HK-2 (cell line): ENCODE data around the gene ARFRP1.
A peak's percentile ranks its signal among the peaks of the same experiment; 100 is the strongest.
"Not testable (repeated sequence)": the region's sequence is repeated elsewhere in the genome, so short reads cannot be mapped to it uniquely, and the experiment has no call there.

ENCODE experiments used
- DNase-seq: peaks from one replicate; pipeline ENCODE4 v3.0.0-alpha.2; 2018; ENCODE audit not compliant: unreplicated experiment

The ARFRP1 gene

DNA sequence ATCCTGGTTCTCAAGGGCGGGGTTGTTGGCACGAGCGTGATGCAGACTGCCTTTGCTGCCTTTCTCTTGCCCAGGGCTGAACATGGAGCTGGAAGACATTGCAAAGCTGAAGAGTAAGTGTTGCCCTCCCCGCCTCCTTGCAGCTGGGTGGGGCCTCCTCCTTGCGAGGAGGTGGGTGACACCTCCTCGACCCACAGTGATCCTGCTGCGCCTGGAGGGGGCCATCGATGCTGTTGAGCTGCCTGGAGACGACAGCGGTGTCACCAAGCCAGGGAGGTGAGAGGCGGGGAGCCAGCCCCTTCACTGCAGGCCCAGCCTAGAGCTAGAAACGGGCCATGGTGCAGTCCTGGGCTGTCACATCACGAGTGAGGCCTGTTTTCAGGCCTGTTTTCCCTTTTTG, 29.7 kb downstream of the ARFRP1 start:
- no peak for DNase-seq

DNA sequence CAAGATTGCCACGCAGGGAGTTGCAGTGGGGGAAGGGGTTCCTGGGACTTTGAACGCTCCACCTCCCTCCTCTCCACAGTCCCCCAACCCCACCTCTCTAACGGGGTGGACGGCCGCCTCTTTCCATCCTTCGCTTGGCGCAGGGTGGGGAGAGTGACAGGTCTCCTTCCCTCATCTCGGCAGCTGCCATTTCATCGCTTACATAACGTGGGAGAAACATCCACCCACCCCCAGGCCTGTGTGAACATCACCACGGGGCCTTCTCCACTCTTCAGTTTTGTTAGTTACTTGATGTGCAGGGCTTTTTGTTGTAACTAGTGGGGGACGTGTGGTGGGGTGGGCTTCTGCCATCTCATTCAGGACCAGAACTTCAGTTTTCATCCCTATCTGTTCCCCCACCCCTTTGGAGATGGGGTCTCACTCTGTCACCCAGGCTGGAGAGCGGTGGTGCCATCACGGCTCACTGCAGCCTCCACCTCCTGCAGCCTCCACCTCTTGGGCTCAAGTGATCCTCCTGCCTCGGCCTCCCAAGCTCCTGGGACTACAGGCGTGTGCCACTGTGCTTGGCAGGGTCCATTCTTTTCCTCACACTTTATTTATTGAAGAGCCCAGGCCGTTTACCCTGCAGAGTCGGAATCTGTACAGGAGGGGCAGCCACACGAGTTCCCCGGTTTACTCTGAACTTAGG, 32.0 kb downstream of the ARFRP1 start:
- DNase-seq: no peak

DNA sequence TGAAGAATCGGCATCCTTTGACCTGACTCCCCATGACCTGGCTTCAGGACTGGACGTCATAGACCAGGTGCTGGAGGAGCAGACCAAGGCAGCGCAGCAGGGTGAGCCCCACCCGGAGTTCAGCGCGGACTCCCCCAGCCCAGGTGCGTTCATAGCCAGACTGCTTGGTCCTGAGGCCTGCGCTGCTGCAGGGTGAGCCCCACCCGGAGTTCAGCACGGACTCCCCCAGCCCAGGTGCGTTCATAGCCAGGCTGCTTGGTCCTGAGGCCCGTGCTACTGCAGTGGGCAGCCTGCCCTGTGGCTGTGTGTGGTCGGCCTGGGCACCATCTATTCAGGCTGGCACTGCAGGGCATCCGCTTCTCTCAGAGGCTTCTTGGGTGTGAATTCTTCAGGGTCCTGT, 33.8 kb downstream of the ARFRP1 start:
- DNase-seq: no peak

DNA sequence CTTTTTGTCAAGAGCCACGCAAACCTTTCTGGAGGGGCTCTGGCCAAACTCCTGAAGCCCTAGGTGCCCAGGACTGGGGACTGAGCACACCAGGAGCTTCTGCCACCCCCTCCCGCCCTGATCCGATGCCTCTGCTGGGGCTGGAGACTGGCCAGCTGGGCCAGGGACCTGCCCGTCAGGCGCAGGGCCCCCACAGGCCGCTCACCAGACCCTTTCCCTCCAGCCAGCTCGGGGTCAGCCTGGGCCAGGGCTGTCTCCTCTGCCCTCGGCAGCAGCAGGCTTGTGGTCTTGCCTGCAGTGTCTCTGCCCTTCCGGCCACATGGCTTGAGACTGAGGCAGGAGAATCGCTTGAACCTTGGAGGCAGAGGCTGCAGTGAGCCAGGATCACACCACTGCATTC, 35.1 kb downstream of the ARFRP1 start:
- no peak for DNase-seq

DNA sequence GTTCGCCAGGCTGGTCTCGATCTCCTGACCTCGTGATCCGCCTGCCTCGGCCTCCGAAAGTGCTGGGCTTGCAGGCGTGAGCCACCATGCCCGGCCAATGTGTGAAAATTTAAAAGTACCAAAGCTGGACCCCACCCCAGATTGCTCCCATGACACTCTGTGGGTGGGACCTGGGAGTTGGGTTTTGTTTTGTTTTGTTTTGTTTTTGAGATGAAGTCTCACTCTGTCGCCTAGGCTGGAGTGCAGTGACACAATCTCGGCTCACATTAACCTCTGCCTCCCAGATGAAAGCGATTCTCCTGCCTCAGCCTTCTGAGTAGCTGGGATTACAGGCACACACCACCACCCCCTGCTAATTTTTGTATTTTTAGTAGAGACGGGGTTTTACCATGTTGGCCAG, 36.1 kb downstream of the ARFRP1 start:
- DNase-seq: not testable (repeated sequence)

DNA sequence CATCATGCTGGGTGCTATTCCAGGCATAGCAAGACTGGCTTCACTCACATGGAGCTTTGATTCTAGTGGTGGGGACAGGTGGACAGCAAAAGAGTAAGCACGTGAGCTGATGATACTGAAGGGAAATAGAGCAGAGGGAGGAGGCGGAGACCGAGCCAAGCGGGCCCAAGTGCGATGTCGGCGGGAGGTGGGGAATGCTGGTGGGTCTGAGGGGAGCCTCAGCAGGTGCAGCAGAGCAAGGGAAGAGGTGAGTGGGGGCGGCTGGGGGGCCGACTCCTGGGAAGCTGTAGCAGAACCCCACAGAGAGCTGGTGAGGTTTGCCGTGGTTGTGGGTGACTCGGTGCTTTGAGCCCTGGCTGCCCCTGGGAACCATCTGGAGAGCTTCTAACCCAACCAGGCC, 39.4 kb downstream of the ARFRP1 start:
- DNase-seq: no peak

DNA sequence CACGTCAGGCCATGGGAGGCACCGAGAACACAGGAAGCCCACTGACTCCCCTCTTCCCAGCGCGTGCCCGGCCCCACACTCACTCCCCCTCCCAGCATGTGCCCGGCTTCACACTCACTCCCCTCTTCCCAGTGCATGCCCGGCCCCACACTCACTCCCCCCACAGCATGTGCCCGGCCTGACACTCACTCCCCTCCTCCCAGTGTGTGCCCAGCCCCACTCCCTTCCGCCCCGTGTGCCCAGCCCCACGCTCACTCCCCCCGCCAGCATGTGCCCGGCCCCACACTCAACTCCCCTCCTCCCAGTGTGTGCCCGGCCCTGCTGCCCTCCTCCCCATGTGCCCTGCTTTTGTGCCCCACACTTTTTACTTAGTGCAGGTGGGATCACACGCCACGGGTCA, 39.9 kb downstream of the ARFRP1 start:
- DNase-seq: no peak

DNA sequence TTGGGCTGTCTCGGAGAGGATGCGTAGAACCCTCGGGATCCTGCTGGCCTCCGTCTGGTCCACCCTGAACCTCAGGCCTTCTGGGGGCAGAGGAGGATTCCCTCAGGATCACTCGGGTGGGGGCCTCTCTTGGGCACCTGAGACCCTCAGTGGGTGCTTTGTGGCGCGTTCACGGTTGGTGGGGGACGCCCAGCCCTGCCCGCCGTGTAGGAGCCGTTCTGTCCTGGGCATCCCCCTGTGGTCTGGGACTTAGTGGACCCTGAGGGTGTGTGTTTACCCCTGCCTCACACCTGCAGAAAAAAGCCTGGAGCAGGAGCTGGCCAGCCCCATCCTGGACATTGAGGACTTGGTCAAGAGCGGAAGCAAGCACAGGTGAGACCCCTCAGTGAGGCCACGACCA, 42.1 kb downstream of the ARFRP1 start:
- DNase-seq: no peak

DNA sequence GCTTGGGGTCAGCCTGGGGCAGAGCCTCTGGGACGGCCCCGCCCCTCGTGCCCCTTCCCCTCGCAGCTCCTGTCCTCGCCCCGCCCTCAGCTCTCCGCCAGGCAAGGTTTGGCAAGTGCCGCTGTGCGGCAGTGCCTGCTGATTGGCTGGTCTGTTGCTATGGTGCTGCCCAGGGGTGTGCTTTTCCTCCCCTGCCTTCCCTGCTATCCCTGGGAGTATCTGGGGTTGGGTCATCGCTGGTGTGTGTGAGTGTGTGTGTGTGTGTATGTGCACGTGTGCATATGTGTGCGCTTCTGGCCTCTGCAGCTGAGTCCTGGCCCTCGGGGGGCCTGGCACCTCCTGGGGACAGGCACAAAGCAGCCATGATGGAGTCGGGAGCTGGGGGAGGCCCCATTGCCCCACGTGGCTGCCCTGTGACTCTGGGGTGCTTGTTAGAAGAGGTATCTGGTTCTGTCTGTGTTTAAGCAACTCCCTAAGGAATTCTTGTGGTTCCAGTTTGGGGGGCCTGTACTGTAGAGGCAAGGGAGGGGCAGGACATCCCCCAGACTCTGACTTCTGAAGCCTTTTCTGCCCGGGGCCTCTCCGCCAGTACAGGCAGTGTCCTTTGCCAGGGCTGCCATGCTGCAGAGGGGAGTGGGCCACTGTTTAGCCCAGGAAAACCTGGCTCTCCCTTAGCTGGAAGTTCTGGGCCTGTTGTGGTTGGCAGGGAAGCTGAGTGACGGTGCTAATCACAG, 42.7 kb downstream of the ARFRP1 start:
- no peak for DNase-seq

DNA sequence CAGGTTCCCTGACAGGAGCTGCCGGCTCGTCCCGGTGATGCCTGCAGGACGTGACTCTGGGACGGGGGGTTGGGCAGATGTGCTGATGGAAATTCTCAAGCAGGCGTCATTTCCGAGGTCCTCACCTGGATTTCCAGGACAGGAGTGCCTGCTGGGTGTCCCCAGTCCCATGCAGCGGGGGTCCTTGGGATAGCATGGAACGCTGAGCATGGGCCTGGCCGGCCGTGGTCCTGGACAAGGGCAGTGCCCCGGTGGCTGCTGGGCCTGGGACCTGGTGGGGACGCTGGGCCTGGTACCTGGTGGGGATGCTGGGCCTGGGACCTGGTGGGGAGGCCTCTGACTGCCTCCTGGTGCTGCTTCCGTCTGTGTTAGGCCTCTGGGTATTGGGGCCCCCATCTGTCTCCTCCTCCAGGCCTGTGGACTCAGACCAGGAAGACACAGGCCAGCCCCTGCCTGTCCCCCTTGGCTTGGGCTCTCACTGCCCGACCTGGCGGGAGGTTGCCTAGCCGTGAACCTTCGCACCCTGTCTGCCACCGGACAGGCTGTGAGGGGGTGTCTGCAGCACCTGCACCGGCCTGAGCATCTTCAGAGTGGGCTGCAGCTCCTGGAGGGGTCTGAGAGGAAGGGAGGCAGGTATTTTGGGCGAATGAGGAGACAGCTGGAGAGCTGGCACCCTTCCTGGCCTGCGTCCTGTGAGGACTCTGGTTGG, 43.5 kb downstream of the ARFRP1 start:
- no peak for DNase-seq

DNA sequence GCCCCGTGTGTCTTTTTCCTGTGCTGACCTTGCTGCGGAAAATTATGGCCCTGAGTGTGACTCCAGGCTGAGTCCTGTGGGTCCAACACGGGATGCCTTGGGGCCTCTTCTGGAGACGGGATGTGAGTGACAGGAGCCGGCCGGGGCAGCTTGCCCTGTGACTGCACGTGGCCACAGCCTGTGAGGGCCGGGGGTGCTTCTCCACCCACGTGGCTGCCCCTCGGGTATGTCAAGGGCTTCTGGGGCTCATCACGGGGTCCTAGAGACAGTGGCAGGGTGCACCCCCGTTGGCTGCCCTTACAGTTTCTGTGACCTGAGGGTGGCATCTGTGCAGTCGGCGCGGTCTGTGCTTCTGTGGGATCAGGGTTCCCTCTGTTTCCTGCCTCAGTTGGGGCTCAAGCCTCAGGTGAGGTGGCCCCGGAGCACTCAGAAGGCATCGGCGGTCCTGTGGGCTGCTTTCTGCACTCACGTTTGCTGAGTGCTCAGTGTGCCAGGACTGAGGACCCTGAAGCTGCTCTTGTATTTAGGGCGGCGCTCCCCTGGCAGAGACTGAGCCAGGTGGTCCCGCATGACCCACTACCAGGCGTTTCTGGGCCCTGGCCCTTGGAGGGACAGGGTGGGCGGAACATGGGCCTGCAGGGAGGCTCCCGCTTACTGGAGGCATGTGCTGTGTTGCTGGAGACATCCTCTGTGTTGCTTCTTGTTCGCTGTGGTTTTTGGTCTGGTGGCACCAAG, 44.3 kb downstream of the ARFRP1 start:
- DNase-seq: no peak

DNA sequence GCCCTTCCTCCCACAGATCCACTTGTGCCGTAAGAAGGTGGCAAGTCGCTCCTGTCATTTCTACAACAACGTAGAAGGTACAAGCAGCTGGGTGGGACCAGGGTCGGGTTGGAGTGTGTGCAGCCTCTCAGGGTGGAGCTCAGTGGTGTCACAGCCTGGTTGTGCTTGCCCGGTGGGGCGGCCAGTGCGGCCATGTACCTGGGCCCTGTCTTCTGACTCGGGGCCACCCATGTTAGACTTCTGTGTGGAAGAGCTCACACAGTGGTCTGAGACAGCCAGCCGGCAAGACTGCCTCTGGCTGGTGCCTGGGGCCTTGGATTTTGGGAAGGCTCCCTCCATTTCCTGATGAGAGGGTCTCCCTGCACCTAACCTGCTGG, 45.0 kb downstream of the ARFRP1 start:
- no peak for DNase-seq

DNA sequence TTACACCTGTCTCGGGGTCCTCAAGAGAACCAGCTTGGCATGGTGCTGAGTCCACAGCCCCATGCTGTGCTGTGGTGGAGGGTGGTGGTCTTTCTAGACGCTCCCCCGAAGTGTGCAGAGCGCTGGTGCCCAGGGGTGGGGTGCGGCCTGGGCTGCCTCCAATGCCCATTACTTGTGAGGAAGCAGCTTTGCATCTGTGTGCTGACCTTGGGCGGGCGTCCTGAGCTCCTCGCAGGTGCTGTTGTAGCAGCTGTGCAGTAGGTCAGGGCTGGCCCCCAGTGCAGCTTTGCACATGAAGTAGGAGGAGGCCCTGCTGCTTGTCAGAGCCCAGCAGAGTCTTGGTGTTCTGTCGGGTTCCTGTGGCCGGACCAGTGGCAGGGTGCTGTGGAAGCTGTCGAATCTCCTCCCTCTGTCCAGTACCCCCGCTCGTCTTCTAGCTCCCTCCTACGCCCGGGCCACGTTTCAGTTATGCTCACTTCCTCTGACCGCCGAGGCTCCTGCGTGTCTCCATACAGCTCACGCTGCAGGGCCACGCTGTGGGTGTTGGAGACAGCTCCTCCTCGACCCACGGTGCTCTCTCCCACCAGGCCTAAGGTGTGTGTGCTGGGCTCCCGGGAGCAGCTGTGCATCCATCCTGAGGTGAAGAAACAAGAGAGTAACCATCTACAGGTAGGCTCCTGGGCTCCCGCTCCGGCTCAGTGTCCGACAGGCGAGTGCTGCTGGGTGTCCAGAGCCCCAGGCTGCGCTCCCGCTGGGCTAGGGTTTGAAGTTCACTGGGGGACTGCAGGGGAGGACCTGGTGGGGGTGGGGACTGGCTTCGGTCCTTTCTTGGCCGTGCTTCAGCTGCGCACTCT, 45.6 kb downstream of the ARFRP1 start:
- no peak for DNase-seq

DNA sequence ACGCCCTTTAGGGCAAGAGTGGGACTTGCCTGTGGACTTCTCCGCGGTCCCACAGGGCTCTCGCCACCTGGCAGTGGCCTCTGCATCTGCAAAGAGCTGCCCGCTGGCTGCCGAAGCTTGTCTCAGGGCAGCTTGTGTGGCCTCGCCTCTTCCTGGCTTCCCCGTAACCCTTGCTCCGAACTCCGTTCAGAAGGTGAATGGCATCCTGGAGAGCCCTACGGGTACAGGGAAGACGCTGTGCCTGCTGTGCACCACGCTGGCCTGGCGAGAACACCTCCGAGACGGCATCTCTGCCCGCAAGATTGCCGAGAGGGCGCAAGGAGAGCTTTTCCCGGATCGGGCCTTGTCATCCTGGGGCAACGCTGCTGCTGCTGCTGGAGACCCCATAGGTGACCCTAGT, 46.7 kb downstream of the ARFRP1 start:
- DNase-seq: no peak

DNA sequence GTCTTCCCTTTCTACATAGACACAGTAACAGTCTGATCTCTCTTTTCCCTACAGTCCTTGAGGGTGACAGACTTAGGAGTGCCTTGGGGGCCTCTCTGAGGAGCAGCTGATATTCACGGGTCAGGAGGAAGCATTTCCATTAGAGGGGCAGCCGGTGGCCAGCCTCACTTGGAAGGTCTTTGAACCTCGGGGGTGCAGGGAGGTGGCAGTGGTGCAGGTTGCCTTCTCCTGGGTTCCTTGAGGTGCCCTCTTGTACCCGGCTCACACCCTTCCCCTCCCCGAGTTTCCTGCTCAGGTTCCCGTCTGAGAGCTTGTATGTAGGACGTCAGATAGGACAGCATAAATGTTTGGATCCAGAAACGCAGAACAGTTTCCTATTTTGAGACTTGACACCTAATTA, 47.2 kb downstream of the ARFRP1 start:
- no peak for DNase-seq

DNA sequence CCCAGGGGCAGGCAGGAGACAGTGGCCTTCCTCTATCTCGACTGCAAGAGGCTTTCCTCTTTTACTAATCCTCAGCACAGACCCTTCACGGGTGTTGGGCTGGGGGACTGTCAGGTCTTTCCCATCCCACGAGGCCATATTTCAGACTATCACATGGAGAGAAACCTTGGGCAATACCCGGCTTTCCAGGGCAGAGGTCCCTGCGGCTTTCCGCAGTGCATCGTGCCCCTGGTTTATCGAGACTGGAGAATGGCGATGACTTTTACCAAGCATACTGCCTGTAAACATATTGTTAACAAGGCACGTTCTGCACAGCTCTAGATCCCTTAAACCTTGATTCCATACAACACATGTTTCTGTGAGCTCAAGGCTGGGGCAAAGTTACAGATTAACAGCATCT, 47.6 kb downstream of the ARFRP1 start:
- DNase-seq: not testable (repeated sequence)

DNA sequence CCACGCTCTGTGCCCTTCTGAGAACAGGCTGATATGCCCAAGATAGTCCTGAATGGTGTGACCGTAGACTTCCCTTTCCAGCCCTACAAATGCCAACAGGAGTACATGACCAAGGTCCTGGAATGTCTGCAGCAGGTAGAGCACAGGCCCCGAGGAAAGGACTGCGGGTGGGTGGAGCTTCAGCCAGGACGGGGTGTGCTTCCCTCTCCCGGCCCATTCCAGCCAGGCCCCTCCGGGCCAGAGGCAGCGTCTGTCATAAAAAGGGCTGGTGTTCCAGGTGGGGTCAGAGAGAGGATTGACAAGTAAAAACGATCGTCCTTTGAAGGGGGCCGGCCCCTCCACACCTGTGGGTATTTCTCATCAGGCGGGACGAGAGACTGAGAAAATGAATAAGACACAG, 48.4 kb downstream of the ARFRP1 start:
- no peak for DNase-seq

DNA sequence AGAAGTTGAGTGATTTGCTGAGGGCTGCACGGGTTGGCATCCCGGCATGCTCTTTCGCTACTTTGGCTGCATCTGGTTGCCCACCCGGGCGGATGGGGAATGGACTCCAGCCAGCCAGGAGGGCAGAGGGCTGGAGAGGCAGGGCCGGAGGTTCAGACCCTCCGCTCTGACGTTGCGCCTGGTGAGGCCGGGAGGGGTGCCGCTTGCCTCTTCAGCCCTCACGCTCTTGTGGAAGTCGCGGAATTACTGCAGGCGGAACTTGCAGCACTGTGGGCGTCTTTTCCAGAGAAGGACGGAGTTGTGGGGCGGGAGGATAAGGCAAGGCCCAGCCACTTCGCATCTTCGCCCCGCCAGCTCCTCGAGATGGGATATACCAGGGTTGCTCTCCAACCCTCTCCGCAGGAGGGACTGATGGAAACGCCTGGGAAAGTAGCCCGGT, 49.0 kb downstream of the ARFRP1 start:
- no peak for DNase-seq

DNA sequence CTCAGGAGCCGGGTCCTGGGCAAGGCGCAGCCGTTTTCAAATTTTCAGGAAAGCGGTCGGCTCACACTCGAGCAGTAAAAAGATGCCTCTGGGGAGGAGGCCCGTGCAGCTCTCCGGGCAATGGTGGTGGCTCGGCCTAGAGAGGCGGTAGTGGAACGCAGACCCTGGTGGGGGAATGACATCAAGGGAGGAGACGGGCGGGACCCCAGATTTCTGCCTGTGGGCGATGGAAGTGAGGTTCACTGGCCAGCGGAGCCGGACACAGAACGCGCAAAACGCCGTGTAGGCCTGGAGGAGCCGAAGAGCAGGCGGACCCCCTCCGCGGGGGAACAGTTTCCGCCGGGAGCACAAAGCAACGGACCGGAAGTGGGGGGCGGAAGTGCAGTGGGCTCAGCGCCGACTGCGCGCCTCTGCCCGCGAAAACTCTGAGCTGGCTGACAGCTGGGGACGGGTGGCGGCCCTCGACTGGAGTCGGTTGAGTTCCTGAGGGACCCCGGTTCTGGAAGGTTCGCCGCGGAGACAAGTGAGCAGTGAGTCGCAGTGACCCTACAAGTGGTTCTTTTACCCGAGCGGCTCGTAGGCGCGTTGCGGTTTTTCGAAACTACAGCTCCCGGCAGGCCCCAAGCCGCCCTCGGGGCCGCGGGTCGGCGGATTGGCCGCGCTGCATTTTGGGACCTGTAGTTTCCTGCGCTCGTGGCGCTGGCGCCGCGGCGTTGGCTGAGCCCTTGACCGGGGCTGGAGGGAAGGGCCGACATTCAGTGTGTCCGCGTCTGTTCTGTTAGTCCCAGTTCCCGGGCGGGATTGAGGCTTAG, 49.6 kb downstream of the ARFRP1 start, which contains the start of gene RTEL1:
RTEL1 (plus strand) TSS at position 376 of the 812 bp plus-strand sequence. CDS start 1,091 bp downstream, outside the sequence.
- DNase-seq: peak; percentile 96

DNA sequence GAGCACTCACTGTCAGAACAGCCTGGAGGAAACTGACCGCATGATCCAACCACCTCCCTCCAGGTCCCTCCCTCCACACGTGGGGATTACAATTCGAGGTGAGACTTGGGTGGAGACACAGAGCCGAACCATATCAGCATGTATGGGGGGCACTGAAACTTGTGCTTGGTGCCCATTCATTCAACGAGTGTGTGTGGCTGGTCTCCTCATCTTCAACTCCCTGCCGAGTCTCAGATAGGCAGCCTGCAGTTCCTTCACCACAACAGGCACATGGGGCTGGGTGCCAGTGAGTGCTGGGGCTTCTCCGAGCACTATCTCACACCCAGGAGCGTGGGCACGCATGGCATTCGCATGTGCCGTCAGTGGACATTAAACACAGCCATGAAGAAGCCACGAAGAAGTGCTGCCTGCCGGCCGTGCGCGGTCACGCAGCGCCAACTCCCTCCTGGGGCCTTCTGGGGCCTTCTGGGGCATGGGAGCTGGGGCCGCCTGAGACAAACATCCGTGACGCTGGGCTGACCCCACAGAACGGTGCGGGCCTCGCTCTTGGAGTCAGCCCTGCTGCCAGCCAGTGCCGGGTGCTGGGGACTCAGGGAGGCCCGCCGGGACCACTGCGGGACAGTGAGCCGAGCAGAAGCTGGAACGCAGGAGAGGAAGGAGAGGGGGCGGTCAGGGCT, 50.4 kb downstream of the ARFRP1 start:
- peak; percentile 73 for DNase-seq
